Putamen (tissue), 1 donor: ENCODE measurements around the gene ZFAND6.

Experiments
- DNase-seq: peaks from one replicate; pipeline ENCODE4 v3.0.0-alpha.2; 2016; ENCODE audit warnings: low spot score

The ZFAND6 gene

DNA sequence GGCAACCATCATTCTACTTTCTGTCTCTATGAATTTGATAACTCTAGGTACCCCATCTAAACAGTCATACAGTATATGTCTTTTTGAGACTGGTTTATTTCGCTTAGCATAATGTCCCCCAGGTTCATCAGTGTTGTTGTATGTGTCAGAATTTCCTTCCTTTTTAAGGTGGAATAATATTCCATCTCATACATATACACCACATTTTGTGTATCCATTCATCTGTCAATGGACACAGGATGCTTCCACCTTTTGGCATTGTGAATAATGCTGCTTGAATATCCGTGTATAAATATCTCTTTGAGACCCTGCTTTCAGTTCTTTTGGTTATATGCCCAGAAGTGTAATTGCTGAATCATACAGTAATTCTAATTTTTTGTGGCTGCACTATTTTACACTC lies 10.4 kb upstream of the ZFAND6 start:
- DNase-seq: no peak

- DNase-seq: no peak
Observed at GRCh38 chr15:80052597-80053304, 6.7 kb upstream of the ZFAND6 start.

DNA sequence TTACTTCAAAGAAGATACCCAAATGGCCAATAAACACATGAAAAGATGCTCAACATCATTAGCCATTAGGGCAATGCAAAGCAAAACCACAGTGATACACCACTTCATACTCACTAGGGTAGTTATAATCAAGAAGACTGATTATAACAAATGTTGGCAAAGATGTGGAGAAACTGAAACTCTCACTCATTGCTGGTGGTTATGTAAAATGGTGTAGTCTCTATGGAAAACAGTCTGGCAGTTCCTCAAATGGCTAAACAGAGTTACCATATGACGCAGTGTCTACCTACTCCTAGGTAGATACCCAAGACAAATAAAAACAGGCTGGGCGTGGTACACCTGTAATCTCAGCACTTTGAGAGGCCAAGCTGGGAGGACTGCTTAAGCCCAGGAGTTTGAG lies 3.5 kb upstream of the ZFAND6 start:
- no peak for DNase-seq

DNA sequence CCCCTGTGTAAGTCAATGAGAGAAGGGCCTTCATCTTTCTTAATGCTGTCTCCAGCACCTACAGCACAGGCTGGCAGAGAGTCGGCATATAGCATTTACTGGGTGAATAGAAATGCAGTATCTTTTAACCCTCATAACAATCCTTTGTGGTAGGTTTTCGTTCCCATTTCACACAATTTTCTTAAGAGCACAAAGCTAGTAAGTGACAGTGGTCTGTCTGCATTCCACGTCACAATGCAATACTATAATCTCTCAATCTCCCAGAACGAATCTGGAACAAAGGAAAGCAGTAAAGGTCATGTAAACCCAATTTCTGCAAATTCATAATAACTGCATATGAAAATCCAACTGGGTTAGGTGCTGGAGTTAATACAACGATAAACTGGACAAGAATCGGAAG lies 1.4 kb upstream of the ZFAND6 start:
- no peak for DNase-seq

- DNase-seq: peak; percentile 33
Observed at GRCh38 chr15:80059786-80060355, 395 bp downstream of the ZFAND6 start.

GRCh38 chr15:80060356-80061006 lies 1.0 kb downstream of the ZFAND6 start:
- DNase-seq: no peak

DNA sequence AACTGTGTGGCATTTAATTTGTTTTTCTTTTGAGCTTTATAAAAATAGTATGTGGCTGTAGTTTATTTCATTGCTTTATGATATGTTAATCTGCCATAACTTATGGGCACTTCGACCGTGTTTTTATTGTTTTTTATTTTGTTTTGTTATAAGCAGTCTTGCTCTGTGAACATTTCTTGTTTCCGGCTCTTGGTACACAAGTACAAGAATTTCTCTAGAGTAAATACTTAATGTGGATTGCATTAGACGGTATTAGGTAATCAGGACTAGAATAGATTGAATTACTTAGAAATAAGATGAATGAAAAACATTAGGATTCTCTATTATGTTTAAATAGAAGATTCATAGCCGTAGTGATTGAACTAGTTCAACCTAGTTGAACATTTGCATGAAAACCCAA lies 2.1 kb downstream of the ZFAND6 start:
- DNase-seq: no peak

- no peak for DNase-seq
Observed at GRCh38 chr15:80066912-80067311, 7.4 kb downstream of the ZFAND6 start.

DNA sequence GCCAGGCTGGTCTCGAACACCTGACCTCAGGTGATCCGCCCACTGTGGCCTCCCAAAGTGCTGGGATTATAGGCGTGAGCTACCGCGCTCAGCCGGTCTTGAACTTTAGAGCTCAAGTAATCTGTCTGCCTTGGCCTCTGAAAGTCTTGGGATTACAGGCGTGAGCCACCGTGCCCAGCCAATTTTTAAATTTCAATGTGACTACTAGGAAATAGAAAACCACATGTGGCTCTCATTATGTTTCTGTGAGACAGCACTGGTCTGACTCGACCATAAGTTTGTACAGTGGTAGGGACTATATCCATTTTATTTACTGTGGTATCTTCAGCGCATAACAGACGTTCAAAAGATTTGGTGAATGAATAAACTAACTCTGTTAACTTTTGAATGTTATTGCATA lies 9.1 kb downstream of the ZFAND6 start:
- DNase-seq: no peak

- no peak for DNase-seq
Observed at GRCh38 chr15:80070840-80071239, 11.4 kb downstream of the ZFAND6 start.

DNA sequence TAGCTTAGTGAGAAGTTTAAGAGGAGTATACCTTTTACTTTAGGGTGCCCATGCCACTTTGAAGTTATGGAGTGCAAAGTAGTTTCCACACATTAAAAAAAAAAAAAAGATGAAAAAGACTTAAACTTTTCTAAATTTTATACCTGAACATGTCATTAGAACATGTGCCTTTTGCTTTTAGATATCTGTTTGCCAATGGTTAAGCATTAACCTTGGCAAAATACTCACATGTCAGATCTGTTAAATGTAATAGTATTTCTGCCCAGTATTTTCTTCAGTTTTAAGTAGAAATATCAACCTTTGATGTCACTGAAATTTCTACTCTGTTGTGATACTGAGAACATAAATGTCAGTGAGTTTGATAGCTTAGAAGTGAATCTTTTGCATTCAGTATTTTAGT lies 12.2 kb downstream of the ZFAND6 start:
- DNase-seq: no peak

- DNase-seq: peak; percentile 78
Observed at GRCh38 chr15:80072285-80072994, 13.0 kb downstream of the ZFAND6 start.

DNA sequence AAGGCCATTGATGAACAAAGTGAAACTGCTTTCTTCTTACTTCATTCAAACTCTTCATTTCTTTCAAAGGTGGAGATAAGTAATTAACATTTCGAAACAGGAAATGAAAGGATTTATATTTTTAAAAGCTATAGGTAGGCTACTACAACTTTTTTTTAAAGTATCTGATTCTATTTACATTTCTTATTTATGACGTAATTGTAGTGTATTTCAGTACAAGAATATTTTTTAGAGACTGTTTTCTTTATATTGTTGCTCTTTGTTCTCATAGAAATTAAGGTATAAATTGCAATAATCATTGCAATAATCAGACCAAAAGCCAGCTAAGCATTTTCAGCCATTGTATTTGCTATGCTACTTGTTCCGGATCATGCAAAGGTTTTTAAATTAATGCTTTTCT lies 13.7 kb downstream of the ZFAND6 start:
- DNase-seq: no peak

- DNase-seq: no peak
Observed at GRCh38 chr15:80076321-80077318, 17.1 kb downstream of the ZFAND6 start.

GRCh38 chr15:80081390-80081789 lies 21.9 kb downstream of the ZFAND6 start:
- no peak for DNase-seq

GRCh38 chr15:80087104-80087503 lies 27.6 kb downstream of the ZFAND6 start:
- DNase-seq: no peak

- no peak for DNase-seq
Observed at GRCh38 chr15:80090041-80090440, 30.6 kb downstream of the ZFAND6 start.

DNA sequence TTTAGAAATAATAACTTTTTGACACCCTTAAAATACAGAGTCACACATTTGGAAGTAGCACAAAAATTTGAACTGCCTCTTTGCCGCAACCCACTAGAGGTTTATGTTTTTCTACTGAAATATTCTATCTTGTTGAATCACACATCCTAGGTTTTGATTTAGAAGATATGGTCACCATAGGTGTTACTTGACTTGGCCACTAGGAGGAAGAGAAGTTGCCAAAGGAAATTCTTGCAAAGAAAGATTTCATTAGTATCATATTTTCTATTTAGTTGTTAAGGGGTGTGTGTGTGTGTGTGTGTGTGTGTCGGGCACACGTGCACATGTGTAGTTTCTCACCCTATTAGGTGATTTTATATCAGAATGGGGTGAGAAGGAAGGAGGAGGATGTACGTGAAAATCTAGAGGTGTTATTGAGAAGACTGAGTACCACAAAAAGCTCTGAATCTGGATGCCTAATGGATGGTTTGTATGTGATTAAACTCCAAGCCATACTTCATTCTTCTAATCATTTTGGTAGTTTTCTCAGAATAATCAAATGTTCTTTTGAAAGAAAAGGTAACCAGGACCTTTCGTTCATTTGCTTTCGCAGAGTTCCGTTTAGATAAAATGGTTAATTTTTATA lies 31.5 kb downstream of the ZFAND6 start:
- DNase-seq: no peak

GRCh38 chr15:80093854-80094418 lies 34.5 kb downstream of the ZFAND6 start:
- DNase-seq: peak; percentile 52

DNA sequence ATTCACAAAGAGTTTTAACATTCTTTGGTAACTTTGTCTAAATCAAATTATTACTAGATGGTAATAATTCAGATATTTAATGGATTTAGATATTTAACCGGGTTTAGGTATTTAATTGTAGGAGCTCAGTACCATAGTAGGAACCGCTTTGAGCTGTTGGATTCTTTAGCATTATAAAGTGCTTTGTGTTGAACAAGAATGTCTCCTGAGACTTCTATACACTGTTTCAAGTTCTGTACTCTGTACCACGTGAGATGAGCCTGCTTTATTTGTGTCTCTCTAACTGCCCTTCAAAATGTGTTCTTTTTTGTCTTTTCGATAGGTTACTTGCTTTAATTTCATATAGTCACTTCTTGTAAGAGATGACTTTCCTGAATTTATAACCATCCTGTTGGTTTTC lies 36.0 kb downstream of the ZFAND6 start:
- DNase-seq: no peak

DNA sequence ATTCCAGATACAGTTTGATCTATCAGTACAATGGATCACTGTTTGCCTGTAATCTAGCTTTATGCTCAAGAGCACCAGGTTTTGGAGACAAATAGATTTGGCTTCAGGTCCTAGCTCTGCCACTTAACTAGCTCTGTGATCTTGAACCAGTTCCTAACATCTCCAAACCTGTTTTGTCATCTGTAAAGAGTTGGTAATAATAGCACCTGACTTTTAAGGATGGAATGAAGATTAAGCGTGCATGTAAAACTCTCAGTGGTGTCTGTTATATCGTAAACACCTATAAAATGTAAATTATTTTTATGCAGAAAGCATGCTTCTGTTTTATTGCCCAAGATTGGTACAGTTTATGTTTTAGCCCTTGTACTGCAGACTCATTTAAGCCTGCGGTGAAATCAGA lies 36.5 kb downstream of the ZFAND6 start:
- DNase-seq: no peak
